ENCODE data around the gene INSM1.

Gene INSM1

DNA sequence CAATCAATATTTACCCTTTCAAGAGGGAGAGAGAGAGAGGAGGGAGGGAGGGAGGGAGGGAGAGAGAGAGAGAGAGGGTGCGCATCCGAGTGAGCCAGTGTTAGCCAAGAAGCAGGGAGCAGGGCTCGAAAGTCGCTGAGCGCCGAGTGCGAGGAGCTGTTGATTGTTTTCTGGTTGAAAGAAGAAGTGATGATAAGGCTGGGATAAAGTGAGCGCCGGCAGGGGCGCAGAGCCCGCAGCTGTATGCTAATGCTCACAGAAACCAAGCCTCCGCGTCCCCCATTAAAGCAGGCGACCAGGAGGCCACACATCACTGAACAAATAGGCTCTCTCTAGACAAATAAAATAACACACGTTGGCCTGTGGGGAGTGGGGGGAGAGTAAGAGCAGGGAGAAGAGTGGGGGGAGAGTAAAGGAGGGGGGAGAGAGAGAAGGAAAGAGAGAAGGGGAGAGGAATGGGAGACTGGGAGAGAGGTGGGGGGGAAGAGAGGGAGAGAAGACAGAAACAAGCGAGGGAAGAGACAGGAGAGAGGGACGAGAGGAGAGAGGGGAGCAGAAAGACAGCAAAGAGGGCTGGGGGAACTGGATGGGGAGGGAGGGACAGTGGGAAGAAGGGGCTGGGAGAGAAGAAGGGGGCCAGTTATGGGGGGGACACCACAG lies 5.0 kb upstream of the INSM1 start:
- no peak for DNase-seq (ENCODE audit: low spot score)

- no peak for DNase-seq (ENCODE audit: low spot score)
Observed at GRCh38 chr20:20363434-20363798, 4.5 kb upstream of the INSM1 start.

DNA sequence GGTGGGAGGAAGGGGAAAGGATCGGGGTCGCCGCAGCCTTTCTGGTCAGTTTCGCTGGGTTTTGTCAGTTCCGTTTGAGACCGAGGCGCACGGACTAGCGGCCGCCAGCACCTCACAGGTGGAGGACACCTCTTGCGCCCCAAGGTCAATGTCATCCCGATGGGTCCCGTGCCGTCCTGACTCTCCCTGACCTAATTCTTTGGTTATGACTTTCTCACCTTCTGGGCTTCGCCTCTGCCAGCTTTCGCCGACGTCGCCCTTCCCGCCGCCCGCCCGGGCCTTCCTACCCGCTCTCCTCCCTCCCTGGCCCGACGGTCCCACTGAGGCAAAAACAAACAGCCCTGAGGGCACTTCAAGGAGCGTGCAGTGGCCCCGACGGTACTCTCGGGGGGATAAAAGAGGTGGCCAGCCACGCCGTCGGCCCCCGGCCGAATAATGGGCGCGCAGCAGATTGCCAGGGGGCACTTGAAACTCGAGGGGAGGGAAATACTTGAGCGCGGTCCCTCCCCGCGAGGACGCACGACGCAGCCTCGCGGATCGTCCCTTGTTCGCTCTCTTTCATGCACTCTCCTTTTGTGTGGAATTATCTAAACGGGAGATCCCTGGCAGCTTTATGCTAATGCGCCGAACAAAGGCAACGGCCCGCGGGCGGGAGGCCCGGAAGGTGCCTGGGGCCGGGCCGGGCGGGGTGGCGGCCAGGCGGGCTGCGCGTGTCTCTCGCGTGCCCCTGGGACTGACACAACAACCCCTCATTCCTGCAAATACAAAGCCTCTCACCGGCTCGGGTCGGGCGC lies 3.9 kb upstream of the INSM1 start:
- no peak for DNase-seq (ENCODE audit: low spot score)

DNA sequence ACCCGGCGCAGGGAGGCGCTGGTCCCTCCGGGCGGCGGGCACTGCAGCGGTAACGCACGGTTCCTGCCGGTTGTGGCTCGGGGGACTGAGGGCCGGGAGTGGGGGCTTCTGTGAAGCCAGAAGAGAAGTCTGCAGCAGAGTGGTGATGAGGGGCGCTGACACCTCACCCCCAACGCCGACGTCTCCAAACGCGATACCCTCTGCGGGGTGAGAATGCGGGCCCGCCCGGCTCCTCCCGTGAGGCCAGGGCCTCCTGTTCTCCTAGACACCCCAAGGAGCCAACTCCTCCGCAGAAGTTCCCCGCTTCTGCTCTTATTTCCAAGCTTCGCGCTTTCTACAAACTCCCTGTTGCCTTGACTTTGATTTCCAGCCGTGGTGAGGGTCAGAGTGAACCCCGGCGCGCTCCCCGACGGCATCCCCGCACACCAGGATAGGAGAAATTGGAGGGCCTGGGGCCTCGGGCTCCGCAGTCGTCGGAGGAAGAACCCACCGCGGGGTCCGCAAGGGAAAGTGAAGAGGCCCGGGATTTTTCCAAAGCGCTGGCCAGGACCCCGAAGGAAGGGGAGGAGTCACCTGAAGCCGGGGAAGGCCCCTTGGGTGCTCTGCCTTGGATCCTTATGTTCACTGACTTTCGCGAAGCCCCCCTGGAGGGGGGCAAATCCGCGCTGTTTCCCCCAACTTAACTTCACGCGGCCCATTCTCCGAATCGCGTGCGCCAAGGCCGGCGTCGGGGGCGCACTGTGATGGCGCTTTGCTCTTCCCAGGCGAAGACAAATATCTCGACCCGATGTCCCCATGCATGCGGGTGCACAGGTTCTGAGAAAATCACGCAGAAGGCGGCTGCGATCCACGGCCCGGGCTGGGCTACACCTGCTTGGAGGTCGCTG lies 3.1 kb upstream of the INSM1 start:
- no peak for DNase-seq (ENCODE audit: low spot score)

- no peak for DNase-seq (ENCODE audit: low spot score)
Observed at GRCh38 chr20:20365480-20366161, 2.3 kb upstream of the INSM1 start.

- DNase-seq (ENCODE audit: low spot score) = no peak
Observed at GRCh38 chr20:20366551-20366875, 1.4 kb upstream of the INSM1 start.

- DNase-seq (ENCODE audit: low spot score) = no peak
Observed at GRCh38 chr20:20366876-20367574, 879 bp upstream of the INSM1 start.

- DNase-seq (ENCODE audit: low spot score) = no peak
Observed at GRCh38 chr20:20368418-20369249, 730 bp downstream of the INSM1 start.

DNA sequence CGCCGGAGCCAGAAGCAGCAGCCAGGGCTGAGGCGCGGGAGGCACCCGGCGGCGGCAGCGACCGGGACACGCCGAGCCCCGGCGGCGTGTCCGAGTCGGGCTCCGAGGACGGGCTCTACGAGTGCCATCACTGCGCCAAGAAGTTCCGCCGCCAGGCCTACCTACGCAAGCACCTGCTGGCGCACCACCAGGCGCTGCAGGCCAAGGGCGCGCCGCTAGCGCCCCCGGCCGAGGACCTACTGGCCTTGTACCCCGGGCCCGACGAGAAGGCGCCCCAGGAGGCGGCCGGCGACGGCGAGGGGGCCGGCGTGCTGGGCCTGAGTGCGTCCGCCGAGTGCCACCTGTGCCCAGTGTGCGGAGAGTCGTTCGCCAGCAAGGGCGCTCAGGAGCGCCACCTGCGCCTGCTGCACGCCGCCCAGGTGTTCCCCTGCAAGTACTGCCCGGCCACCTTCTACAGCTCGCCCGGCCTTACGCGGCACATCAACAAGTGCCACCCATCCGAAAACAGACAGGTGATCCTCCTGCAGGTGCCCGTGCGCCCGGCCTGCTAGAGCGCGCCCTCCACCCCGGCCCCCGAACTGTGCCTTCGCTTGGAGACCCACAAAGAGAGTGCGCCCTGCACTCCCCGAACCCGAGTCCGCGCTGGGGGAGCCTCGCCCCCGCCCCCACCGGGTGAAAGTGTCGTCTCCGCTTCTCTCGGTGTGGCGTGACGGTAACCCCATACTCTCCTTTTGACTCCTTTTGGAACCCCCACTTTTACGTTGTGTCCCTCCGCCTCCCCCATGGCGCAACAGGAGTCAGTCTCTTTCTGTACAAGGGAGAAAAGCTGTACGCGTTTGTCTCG lies 1.6 kb downstream of the INSM1 start:
- no peak for DNase-seq (ENCODE audit: low spot score)

DNA sequence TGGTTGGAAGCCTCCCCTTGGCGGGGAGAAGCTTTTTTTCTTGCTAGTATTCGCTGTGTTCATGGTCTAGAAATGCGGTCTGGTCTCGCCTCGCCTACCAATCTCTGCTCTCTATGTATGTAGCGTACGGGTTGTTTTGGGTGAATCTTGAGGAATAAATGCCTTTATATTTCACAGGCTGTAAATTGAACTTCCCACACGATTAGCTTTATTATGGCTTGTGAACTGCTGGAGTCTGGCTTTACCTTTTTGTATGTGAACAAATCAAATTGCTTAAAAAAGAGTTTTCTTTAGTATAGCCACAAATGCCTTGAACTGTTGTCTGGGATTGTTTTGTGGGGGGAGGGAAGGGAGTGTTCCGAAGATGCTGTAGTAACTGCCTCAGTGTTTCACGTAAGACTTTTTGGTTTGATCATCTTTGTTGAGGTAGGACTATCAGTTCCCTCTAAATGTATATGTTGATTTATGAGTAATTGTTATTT lies 2.2 kb downstream of the INSM1 start:
- DNase-seq (ENCODE audit: low spot score) = no peak

DNA sequence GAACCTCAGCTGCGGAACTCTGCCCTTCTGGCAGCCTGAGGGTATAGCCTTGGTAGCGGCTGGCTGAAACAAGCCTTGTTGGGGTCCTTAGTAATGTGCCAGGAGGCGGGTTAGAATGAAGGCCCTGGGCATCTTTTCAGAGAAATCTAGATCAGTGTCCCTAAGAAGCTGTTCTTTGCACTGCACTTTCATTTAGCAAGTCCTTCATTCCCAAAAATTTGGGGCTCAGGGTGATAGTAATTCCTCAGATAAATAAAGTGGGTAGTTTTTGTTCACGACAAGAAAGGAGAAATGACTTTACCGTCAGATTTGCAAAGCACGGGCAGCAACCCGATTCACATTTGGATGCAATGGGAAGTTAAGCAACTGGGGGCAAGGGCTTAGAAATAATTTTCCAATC lies 3.2 kb downstream of the INSM1 start:
- DNase-seq (ENCODE audit: low spot score) = no peak

GRCh38 chr20:20371681-20372080 lies 3.8 kb downstream of the INSM1 start:
- no peak for DNase-seq (ENCODE audit: low spot score)

- DNase-seq (ENCODE audit: low spot score) = no peak
Observed at GRCh38 chr20:20373091-20373571, 5.2 kb downstream of the INSM1 start.

DNA sequence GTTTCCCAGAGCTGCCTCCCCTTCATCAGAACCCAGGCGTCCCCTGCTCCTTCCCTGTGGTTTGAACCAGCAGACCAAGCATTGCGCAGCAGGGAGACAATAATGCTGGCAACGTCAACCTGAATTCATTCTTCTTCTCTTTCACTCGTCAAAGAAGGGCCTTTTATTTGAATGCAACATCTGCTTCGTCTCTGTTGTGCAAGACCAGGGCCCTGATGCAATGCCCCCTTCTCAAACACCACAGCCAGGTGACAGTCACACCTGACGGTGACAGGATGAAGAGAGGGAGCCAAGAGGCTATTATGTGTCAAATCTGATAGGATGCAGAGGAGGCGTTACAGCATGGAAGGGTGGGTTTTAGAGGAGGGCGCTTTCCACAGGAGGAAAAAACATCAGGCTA lies 8.0 kb downstream of the INSM1 start:
- no peak for DNase-seq (ENCODE audit: low spot score)

- no peak for DNase-seq (ENCODE audit: low spot score)
Observed at GRCh38 chr20:20386192-20386591, 18.3 kb downstream of the INSM1 start.

DNA sequence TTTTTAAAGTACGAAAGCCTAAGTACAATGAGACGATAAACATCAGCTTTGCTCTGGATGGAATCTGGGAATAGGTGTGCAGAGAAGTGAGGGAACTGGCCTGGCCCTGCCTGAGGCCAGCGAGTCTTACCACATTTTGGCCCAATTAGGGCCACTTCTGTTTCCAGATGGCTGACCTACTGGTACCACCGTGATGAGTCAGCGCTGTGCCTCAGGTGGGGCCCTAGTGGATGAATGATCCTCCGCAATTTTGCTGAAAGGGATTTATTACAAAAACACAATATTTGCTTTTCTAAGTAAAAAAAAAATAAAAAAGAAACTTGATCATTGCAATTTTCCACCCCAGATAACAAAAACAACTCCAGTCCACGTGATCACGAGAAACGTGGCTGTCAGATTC lies 22.5 kb downstream of the INSM1 start:
- DNase-seq (ENCODE audit: low spot score) = no peak

GRCh38 chr20:20391115-20391514 lies 23.2 kb downstream of the INSM1 start:
- no peak for DNase-seq (ENCODE audit: low spot score)

DNA sequence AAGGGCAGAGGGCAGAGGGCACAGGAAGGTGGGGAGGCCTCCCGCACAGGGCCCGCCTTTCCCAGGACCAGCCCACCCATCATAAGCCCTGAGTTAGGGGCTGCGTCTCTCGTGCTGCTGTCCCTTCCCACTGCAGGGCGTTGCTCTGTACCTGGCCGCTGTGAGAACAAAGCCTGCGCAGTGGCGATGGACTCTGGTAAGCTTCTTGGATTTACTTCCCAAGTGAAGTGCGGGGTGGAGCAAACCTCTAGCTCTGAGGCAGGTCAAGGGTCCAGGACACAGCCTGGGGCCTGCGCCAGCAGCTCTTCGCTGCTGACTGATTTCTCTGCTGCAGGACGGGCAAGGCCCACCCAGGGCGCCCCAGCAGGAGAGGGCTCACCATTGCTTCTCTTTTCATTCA lies 23.9 kb downstream of the INSM1 start:
- no peak for DNase-seq (ENCODE audit: low spot score)
